AG10803 (cell line): ENCODE measurements around the gene TCF19.

ENCODE experiments used
- DNase-seq: peaks from one replicate; pipeline ENCODE4 v3.0.0; 2010; ENCODE audit warnings: low read depth
- H3K4me3 ChIP-seq: 2 replicates; pipeline ENCODE4 v1.5.1; 2011; ENCODE audit warnings: mild to moderate bottlenecking, low read length, control low read depth
- CTCF ChIP-seq: conservative IDR thresholded peaks from 2 replicates; pipeline ENCODE4 v1.5.1; 2011; ENCODE audit warnings: mild to moderate bottlenecking, low read length, control low read depth, inconsistent platforms

The TCF19 gene

GRCh38 chr6:31114970-31115849 is 43.2 kb upstream of the TCF19 start:
- peak; percentile 76 for DNase-seq
- peak; percentile 62 for TF ChIP-seq CTCF
- H3K4me3 ChIP-seq = peak overlapping the region; percentile 61

GRCh38 chr6:31115941-31116560 is 42.3 kb upstream of the TCF19 start:
- H3K4me3 ChIP-seq = no peak overlapping the region
- no peak for DNase-seq
- no peak for TF ChIP-seq CTCF

- peak; percentile 61 for DNase-seq
- H3K4me3 ChIP-seq = peak overlapping the region; percentile 35
- TF ChIP-seq CTCF = no peak
Measured at GRCh38 chr6:31116661-31117385, 41.6 kb upstream of the TCF19 start.

- no peak for TF ChIP-seq CTCF
- H3K4me3 ChIP-seq = no peak overlapping the region
- DNase-seq = no peak
Measured at GRCh38 chr6:31118178-31118577, 40.2 kb upstream of the TCF19 start.

- TF ChIP-seq CTCF = no peak
- no peak within 1 kb of the TSS for H3K4me3 ChIP-seq
- no peak for DNase-seq
Measured at GRCh38 chr6:31120151-31120915, 38.1 kb upstream of the TCF19 start, which contains the start of gene CDSN. Gene CDSN, minus strand, starts transcription at chr6:31120446. Its CDS starts 27 bp downstream, at chr6:31120419.

GRCh38 chr6:31121131-31121790 is 37.1 kb upstream of the TCF19 start:
- no peak overlapping the region for H3K4me3 ChIP-seq
- DNase-seq = no peak
- no peak for TF ChIP-seq CTCF
